ENCODE data around the gene LRRC7.

GRCh38 chr1:69913977-69914376 lies 346.3 kb downstream of the LRRC7 start:
- TF ChIP-seq, protein P1, sequence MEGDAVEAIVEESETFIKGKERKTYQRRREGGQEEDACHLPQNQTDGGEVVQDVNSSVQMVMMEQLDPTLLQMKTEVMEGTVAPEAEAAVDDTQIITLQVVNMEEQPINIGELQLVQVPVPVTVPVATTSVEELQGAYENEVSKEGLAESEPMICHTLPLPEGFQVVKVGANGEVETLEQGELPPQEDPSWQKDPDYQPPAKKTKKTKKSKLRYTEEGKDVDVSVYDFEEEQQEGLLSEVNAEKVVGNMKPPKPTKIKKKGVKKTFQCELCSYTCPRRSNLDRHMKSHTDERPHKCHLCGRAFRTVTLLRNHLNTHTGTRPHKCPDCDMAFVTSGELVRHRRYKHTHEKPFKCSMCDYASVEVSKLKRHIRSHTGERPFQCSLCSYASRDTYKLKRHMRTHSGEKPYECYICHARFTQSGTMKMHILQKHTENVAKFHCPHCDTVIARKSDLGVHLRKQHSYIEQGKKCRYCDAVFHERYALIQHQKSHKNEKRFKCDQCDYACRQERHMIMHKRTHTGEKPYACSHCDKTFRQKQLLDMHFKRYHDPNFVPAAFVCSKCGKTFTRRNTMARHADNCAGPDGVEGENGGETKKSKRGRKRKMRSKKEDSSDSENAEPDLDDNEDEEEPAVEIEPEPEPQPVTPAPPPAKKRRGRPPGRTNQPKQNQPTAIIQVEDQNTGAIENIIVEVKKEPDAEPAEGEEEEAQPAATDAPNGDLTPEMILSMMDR (conservative IDR thresholded peaks at IDR 0.05; ENCODE audit: low read depth, low read length), result no peak
- TF ChIP-seq EZH2 (IDR thresholded peaks at IDR 0.05; ENCODE audit: borderline replicate concordance, low read depth, low read length, poor library complexity, severe bottlenecking), result no peak
